GM19193 (cell line): ENCODE data around the gene PRDX6.

Experiments used
- POLR2A ChIP-seq: IDR thresholded peaks from 4 replicates; pipeline ENCODE4 v1.6.1; 2011; ENCODE audit not compliant: insufficient read depth, insufficient read length; ENCODE audit errors: extremely low read depth

The PRDX6 gene

DNA sequence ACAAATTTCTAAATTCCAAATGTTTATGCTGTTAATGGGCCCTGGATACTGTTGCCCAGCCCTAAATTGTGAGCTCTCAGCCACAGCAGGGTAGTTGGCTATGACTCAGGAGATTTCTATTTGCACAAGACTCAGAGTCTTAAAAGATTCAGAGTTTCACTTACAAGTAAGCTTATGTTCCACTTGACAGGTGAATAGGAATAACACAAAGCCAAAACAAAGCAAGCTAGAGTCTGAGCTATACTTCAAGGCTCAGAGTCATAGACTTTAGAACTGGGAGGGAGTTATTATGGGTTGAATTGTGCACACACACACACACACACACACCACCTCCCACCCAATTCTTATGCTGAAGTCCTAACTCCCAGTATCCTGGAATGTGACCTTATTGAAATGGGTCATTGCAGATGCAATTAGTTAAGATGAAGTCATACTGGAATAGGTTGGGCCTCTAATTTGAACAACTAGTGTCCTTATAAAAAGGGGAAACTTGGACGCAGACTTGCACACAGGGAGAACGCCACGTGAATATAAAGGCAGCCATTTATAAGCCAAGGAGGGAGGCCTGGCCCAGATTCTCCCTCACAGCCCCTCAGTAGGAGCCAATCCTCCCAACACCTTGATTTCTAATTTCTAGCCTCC lies 30.2 kb downstream of the PRDX6 start:
- TF ChIP-seq POLR2A, result no peak

DNA sequence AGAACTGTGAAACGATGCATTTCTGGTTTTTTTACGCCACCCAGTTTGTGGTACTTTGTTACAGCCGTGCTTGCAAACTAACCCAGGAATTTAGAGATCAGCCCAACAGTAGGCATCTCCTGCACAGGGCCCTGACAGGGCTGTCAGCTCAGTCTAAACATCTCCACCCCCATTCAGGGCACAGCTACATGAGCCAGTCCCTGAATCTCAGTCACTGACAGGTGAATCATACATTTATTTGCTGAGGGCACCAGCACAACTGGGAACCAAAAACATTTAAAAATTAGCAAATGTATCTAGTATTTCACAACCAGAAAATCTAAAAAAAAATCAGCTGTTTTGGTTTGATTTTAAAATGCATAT lies 30.7 kb downstream of the PRDX6 start:
- no peak for TF ChIP-seq POLR2A

DNA sequence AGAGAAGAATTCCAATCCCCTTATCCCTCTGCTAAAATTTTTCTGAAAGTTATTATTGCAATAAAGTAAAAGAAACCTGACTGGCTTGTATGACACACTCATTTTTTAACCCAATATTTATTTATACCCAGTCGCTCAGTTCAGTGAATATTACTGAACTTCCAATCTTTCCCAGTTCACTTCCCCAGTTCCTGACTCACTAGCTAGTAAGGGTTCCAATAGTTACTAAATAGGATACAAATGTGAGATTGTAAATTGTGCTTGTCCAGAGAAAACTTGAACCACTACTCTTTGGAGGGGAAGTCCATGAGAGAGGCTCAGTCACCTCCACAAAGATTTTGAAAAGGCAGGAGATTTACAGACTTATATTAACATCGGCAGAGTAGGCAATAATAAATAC lies 31.4 kb downstream of the PRDX6 start:
- no peak for TF ChIP-seq POLR2A

DNA sequence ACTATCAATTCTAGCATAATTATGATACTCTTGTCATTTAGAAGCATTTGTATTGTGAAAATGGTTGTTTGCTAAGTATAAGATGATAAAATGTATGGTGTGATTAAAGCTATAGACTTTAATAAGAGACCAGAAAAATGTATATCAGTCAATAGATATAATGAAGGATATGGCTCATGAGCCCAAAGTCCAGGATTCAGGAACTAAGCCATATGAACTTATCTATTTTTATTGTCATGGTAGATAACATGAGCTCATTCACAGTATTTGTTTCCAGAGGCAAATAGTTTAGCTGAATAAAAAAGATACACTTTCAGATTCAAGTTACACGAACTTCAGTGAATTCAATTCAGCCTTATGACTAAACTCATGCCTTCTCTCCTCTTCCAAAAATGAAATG lies 32.7 kb downstream of the PRDX6 start:
- TF ChIP-seq POLR2A, result no peak

GRCh38 chr1:173520799-173521198 lies 43.7 kb downstream of the PRDX6 start:
- TF ChIP-seq POLR2A, result no peak

DNA sequence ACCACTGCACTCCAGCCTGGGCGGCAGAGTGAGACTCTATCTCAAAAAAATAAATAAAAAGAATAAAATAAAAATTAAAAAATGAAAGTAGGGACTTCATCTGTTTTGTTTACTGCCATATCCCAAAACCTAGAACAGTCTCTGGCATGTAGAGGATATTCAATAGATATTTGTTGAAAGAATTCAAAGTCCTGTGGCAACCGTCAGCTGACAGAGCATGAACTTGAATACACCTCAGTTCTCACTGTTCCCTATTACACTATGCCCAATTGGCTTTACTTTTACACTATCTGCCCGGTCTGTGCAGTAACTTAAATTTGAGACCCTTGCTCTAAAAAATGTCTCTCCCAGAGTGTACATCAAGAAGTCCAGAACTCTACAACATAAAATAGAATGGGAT lies 46.2 kb downstream of the PRDX6 start:
- no peak for TF ChIP-seq POLR2A

GRCh38 chr1:173525926-173526325 lies 48.8 kb downstream of the PRDX6 start:
- TF ChIP-seq POLR2A, result no peak

GRCh38 chr1:173527151-173527826 lies 50.2 kb downstream of the PRDX6 start:
- no peak for TF ChIP-seq POLR2A

DNA sequence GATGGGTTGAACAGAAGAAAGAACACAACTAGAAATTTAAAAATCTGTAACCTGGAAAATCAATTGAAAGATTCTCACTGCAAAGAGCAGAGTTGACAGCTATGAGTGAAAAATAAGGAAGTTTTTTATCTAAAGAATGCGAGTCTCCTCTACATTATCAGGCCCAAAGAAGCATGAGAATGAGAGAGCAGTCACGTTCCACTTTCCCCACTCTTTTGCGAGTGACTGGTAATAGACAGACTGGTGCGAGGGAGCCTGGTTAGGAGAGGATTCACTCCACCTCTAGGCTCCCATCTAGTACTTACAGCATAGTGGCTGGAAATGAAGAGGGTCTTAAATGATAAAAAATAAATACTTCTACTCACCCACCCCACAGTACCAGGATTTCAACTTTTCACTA lies 52.0 kb downstream of the PRDX6 start:
- TF ChIP-seq POLR2A, result no peak

GRCh38 chr1:173530795-173531693 lies 53.9 kb downstream of the PRDX6 start:
- TF ChIP-seq POLR2A, result no peak

GRCh38 chr1:173532237-173532636 lies 55.1 kb downstream of the PRDX6 start:
- no peak for TF ChIP-seq POLR2A

GRCh38 chr1:173536223-173536622 lies 59.1 kb downstream of the PRDX6 start:
- TF ChIP-seq POLR2A, result no peak
